IMR-90 (cell line): ENCODE data around the gene SLC35B4. TPM values are rescaled to one million over a fixed set of nuclear protein-coding genes. Genes with fewer than 3 reads are reported as not detected.

Experiments
- ATAC-seq: fragments of 200-7000 bp; cut with Tn5 transposase; 2 replicates; pipeline ENCODE4 v1.9.1; 2020; ENCODE audit warnings: low read depth, mild to moderate bottlenecking, moderate library complexity
- BruUV-seq: library from RNA; stranded (reverse); fragments of 400-500 nt; replicated peaks from 2 replicates; lab custom pipeline; 2021; lab: Mats Ljungman, UMichigan
- CTCF ChIA-PET: fragments of 300-600 bp; formaldehyde crosslinking; extraction: SDS; loops from one replicate; lab custom pipeline; 2021; ENCODE audit warnings: antibody characterized with exemption; lab: Yijun Ruan, JAX
- POLR2A ChIA-PET: fragments of 300-600 bp; sonication (Branson Sonifier 250); formaldehyde crosslinking; loops from one replicate; lab custom pipeline; 2022; ENCODE audit warnings: antibody characterized with exemption; ENCODE audit not compliant: unreplicated experiment; lab: Charles Lee
- DNase-seq: peaks from one replicate; pipeline ENCODE4 v3.0.0; 2013
- H2AFZ ChIP-seq: replicated peaks from 2 replicates; pipeline ENCODE3; 2013; ENCODE audit warnings: low read length, mild to moderate bottlenecking; ENCODE audit not compliant: poor library complexity
- H2AK5ac ChIP-seq: 2 replicates; pipeline ENCODE4 v1.6.1; 2013; ENCODE audit warnings: low read depth, low read length, inconsistent platforms
- H2AK9ac ChIP-seq: replicated peaks from 2 replicates; pipeline ENCODE3; 2013; ENCODE audit warnings: mild to moderate bottlenecking, low read depth, low read length, moderate library complexity; ENCODE audit not compliant: poor library complexity
- H2BK120ac ChIP-seq: 2 replicates; pipeline ENCODE4 v1.6.1; 2013; ENCODE audit warnings: low read depth, low read length, inconsistent platforms
- H2BK15ac ChIP-seq: 3 replicates; pipeline ENCODE4 v1.6.1; 2013; ENCODE audit warnings: low read depth, low read length, inconsistent platforms
- H2BK20ac ChIP-seq: 2 replicates; pipeline ENCODE4 v1.6.1; 2013; ENCODE audit warnings: low read depth, mild to moderate bottlenecking, inconsistent platforms, low read length, moderate library complexity
- H2BK5ac ChIP-seq: 2 replicates; pipeline ENCODE4 v1.6.1; 2013; ENCODE audit warnings: mild to moderate bottlenecking, low read depth, low read length, inconsistent platforms; ENCODE audit not compliant: poor library complexity, severe bottlenecking
- H3K14ac ChIP-seq: replicated peaks from 2 replicates; pipeline ENCODE4 v1.6.1; 2013; ENCODE audit warnings: low read depth, low read length, inconsistent platforms
- H3K18ac ChIP-seq: 2 replicates; pipeline ENCODE4 v1.6.1; 2013; ENCODE audit warnings: low read depth, low read length, control low read depth
- H3K23ac ChIP-seq: 2 replicates; pipeline ENCODE4 v1.6.1; 2013; ENCODE audit warnings: low read depth, low read length, inconsistent platforms
- H3K27ac ChIP-seq: 2 replicates; pipeline ENCODE4 v1.5.1; 2013; ENCODE audit warnings: mild to moderate bottlenecking, control low read depth, low read length; ENCODE audit not compliant: insufficient read depth
- H3K27me3 ChIP-seq: 2 replicates; pipeline ENCODE4 v1.6.1; 2013; ENCODE audit warnings: low read length; ENCODE audit not compliant: control insufficient read depth, insufficient read depth
- H3K36me3 ChIP-seq: 2 replicates; pipeline ENCODE4 v1.6.1; 2013; ENCODE audit warnings: low read length, mixed read lengths; ENCODE audit not compliant: control insufficient read depth, insufficient read depth
- H3K4ac ChIP-seq: 2 replicates; pipeline ENCODE4 v1.6.1; 2013; ENCODE audit warnings: low read depth, low read length, inconsistent platforms
- H3K4me1 ChIP-seq: 2 replicates; pipeline ENCODE4 v1.6.1; 2013; ENCODE audit warnings: low read length, mixed read lengths; ENCODE audit not compliant: control insufficient read depth, insufficient read depth
- H3K4me2 ChIP-seq: 2 replicates; pipeline ENCODE4 v1.6.1; 2013; ENCODE audit warnings: low read depth, mild to moderate bottlenecking, control low read depth, low read length, moderate library complexity
- H3K4me3 ChIP-seq: 2 replicates; pipeline ENCODE4 v1.5.1; 2013; ENCODE audit warnings: low read depth, mild to moderate bottlenecking, control low read depth, low read length, moderate library complexity; ENCODE audit not compliant: insufficient read depth
- H3K56ac ChIP-seq: 2 replicates; pipeline ENCODE4 v1.6.1; 2013; ENCODE audit warnings: low read length, inconsistent platforms; ENCODE audit not compliant: insufficient read depth; ENCODE audit errors: extremely low read depth
- H3K79me1 ChIP-seq, 2 experiments: 2 replicates each; pipeline ENCODE4 v1.6.1; 2013; ENCODE audit warnings: low read length in 2 of 2, inconsistent platforms in 1 of 2, low read depth in 1 of 2
- H3K9ac ChIP-seq: 2 replicates; pipeline ENCODE4 v1.6.1; 2013; ENCODE audit warnings: low read depth, low read length, control low read depth
- H3K9me1 ChIP-seq: 2 replicates; pipeline ENCODE4 v1.6.1; 2013; ENCODE audit warnings: low read length, inconsistent platforms; ENCODE audit not compliant: insufficient read depth
- H3K9me3 ChIP-seq: 2 replicates; pipeline ENCODE4 v1.6.1; 2013; ENCODE audit warnings: low read length; ENCODE audit not compliant: control insufficient read depth, insufficient read depth
- H4K20me1 ChIP-seq: 2 replicates; pipeline ENCODE4 v1.6.1; 2013; ENCODE audit warnings: low read length, inconsistent platforms; ENCODE audit not compliant: insufficient read depth
- H4K5ac ChIP-seq: 2 replicates; pipeline ENCODE4 v1.6.1; 2013; ENCODE audit warnings: mild to moderate bottlenecking, low read depth, low read length, control low read depth
- H4K8ac ChIP-seq, 2 experiments: 2 replicates each; pipeline ENCODE4 v1.6.1; 2013; ENCODE audit warnings: low read depth in 2 of 2, low read length in 2 of 2, control low read depth in 1 of 2, inconsistent platforms in 1 of 2
- H4K91ac ChIP-seq: 2 replicates; pipeline ENCODE4 v1.6.1; 2013; ENCODE audit warnings: low read depth, low read length, inconsistent platforms; ENCODE audit not compliant: insufficient read depth
- CEBPB ChIP-seq: IDR thresholded peaks from 2 replicates; pipeline ENCODE4 v1.6.1; 2012; ENCODE audit warnings: low read depth, low read length, improper control_type of control experiment
- CHD1 ChIP-seq: IDR thresholded peaks from 2 replicates; pipeline ENCODE4 v1.6.1; 2012; ENCODE audit warnings: low read depth, low read length, improper control_type of control experiment
- MAFK ChIP-seq: IDR thresholded peaks from 2 replicates; pipeline ENCODE4 v1.6.1; 2012; ENCODE audit warnings: low read depth, low read length, improper control_type of control experiment
- SMC3 ChIP-seq: fragments of 150-350 bp; IDR thresholded peaks from 2 replicates; pipeline ENCODE4 v1.6.1; 2016; ENCODE audit warnings: low read depth, mild to moderate bottlenecking, antibody characterized with exemption, low read length, moderate library complexity
- WGBS, 2 experiments: methylation state at CpG; one replicate each; pipeline versions ENCODE4 v1.1.5 to v1.1.7; 2013; ENCODE audit warnings: missing lambda C conversion rate in 2 of 2; ENCODE audit not compliant: insufficient read length in 1 of 2; ENCODE audit errors: extremely low coverage in 2 of 2; 5-methylcytosine and 5-hydroxymethylcytosine counted together
- dilution Hi-C: fragments of 300-500 bp; cut with HindIII; formaldehyde crosslinking; loops from one replicate; pipeline ENCODE4 v1.14.3; 2018; ENCODE audit warnings: low sequenced_read_pairs; ENCODE audit not compliant: unreplicated experiment
- in situ Hi-C: fragments of 300-500 bp; cut with MboI; formaldehyde crosslinking; loops from 3 replicates; pipeline ENCODE4 v1.14.3; 2019; ENCODE audit warnings: low sequenced_read_pairs, inconsistent platforms, mixed read lengths
- intact Hi-C: fragments of 100-400 bp; cut with micrococcal nuclease; formaldehyde crosslinking; loops from 2 replicates; pipeline ENCODE4 v1.10.0; 2022
- polyA plus RNA-seq, 3 experiments: library from polyadenylated mRNA; depleted of rRNA; stranded (reverse); fragments of >200 nt; gene quantifications; 2 replicates each; pipeline ENCODE4 v1.2.3, GENCODE V29; 2012; ENCODE audit warnings: low replicate concordance in 1 of 3
- total RNA-seq: library from RNA; depleted of rRNA; stranded (reverse); fragments of >200 nt; gene quantifications from 2 replicates; pipeline ENCODE4 v1.2.3, GENCODE V29; 2012
- TF ChIP-seq, protein P1 (sequence below): fragments of 150-350 bp; IDR thresholded peaks from 2 replicates; pipeline ENCODE4 v1.6.1; 2017; ENCODE audit warnings: mild to moderate bottlenecking, antibody characterized with exemption, low read length, low read depth

SLC35B4 gene
- total and polyA plus RNA-seq, 2 of the 4 experiments (the other 2 are of a cell fraction), result 10.0 to 15.6 TPM

DNA sequence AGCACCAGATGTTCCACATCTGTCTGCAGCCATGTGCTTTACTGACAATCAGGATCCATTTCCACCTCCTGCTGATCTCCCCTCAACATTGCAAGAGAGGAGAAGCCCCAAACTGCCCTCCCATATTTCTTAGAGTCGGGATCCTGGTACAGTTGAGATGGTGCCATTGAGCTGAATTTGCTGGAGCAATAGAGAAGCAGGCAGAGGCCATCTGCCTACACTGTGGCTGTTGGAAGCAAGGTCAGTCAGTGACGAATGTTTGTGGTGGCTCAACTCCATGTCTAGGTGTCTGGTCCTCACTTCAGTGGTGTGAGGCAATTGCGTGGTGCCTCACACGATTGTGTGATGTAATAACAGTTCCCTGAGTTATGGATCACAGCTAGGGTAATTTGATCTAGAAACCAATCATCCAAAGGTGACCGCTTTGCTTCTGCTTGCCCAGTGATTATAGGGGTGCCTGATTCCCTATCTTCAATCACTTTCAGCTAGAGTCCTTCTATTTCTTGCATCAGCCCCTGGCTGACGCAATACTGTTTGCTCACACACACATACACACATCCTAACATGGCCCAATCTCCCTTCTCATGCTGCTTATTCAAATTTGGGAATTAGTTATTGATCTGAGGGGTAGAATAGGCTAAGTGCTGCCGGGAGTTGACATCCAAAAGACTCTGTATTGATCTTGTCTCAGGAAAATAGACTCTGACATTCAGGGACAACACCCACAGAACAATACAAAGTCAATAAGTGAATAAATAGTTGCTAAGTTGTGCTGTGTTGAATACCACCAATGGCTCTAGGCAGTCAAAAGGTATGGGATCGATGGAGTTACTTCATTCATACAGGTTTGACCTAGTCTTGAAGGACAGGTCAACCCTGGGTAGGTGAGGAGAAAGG is 46.1 kb upstream of the SLC35B4 start:
- no peaks in the 10 kb centered on the region for H3K9me3 ChIP-seq
- H3K36me3 ChIP-seq, result no peaks in the 10 kb centered on the region
- no peak overlapping the region for H3K23ac ChIP-seq
- H2AK9ac ChIP-seq, result no peak overlapping the region
- dilution Hi-C loops, result no loop called here
- in situ Hi-C loops, result no loop called here
- no peak overlapping the region for H2BK5ac ChIP-seq
- CTCF ChIA-PET, result interaction anchor here (0.6 kb wide), 1 partner anchor 49 kb away, joined by 3 read pairs; no protein-coding TSS in a partner anchor
- H3K4me3 ChIP-seq, result no peak overlapping the region
- peak overlapping the region; percentile 36; the same call in 1 of the 2 replicates for H4K91ac ChIP-seq
- no peak overlapping the region for H3K4me2 ChIP-seq
- H3K9me1 ChIP-seq, result no peaks in the 10 kb centered on the region
- H2BK120ac ChIP-seq, result no peak overlapping the region
- intact Hi-C loops, result no loop called here
- H3K79me1 ChIP-seq, result no peaks in the 10 kb centered on the region
- no peak overlapping the region for H2AK5ac ChIP-seq
- BruUV-seq, result no TSS peak
- no peak overlapping the region for H2BK15ac ChIP-seq
- H4K5ac ChIP-seq, result no peak overlapping the region
- H4K20me1 ChIP-seq, result no peaks in the 10 kb centered on the region
- no peak overlapping the region for H2AFZ ChIP-seq
- H3K9ac ChIP-seq, result no peak overlapping the region
- H3K4me1 ChIP-seq, result peaks cover 8% of the 10 kb centered on the region
- no peak overlapping the region; the same call in 1 of the 2 replicates for H3K4ac ChIP-seq
- no peak overlapping the region for H3K14ac ChIP-seq
- DNase-seq (peak; percentile 18), ATAC-seq (no peak)
- H4K8ac ChIP-seq, result no peak overlapping the region
- TF ChIP-seq CEBPB (peak; percentile 61; the same call in 1 of the 2 replicates), SMC3 (no peak), CHD1 (no peak), MAFK (no peak)
- TF ChIP-seq, protein P1, sequence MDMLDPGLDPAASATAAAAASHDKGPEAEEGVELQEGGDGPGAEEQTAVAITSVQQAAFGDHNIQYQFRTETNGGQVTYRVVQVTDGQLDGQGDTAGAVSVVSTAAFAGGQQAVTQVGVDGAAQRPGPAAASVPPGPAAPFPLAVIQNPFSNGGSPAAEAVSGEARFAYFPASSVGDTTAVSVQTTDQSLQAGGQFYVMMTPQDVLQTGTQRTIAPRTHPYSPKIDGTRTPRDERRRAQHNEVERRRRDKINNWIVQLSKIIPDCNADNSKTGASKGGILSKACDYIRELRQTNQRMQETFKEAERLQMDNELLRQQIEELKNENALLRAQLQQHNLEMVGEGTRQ, result no peak
- no peaks in the 10 kb centered on the region; the same call in 1 of the 2 replicates for H3K27me3 ChIP-seq
- 0 out of 2 replicates have a peak overlapping the region, but pooled peaks have one; percentile 67 for H2BK20ac ChIP-seq
- H3K27ac ChIP-seq, result no peak overlapping the region
- POLR2A ChIA-PET, result interaction anchor here (0.5 kb wide), 1 partner anchor 262 kb away, joined by 17 read pairs; no protein-coding TSS in a partner anchor
- peak overlapping the region; percentile 7 for H3K18ac ChIP-seq
- no CpG with 5 or more reads among the region's 8 CpGs for WGBS, 2 experiments
- H3K56ac ChIP-seq, result no peak overlapping the region
